ENCODE measurements around the gene FOXK1.

FOXK1 gene

GRCh38 chr7:4653771-4654170, 28.3 kb upstream of the FOXK1 start:
- Mint-ChIP-seq H3K4me3 (no peak overlapping the region), H3K36me3 (ENCODE audit: low read depth) (peaks cover 5% of the 10 kb centered on the region), H3K9me3 (peaks cover 43% of the 10 kb centered on the region), H3K27ac (no peak overlapping the region), H3K4me1 (peaks cover 14% of the 10 kb centered on the region), H3K27me3 (ENCODE audit: low read depth, poor library complexity) (peaks cover 5% of the 10 kb centered on the region)
- no peak for TF ChIP-seq CTCF (IDR thresholded peaks at IDR 0.05)
- DNase-seq, result no peak

GRCh38 chr7:4655311-4655710, 26.8 kb upstream of the FOXK1 start:
- H3K4me1 Mint-ChIP-seq, result peaks cover 11% of the 10 kb centered on the region
- H3K9me3 Mint-ChIP-seq, result peaks cover 52% of the 10 kb centered on the region
- no peak for TF ChIP-seq CTCF (IDR thresholded peaks at IDR 0.05)

GRCh38 chr7:4655896-4656295, 26.2 kb upstream of the FOXK1 start:
- peaks cover 5% of the 10 kb centered on the region for H3K27me3 Mint-ChIP-seq (ENCODE audit: low read depth, poor library complexity)
- peaks cover 5% of the 10 kb centered on the region for H3K4me1 Mint-ChIP-seq
- peaks cover 52% of the 10 kb centered on the region for H3K9me3 Mint-ChIP-seq
- H3K36me3 Mint-ChIP-seq (ENCODE audit: low read depth), result peaks cover 10% of the 10 kb centered on the region
- no peak for DNase-seq
- H3K4me3 Mint-ChIP-seq, result no peak overlapping the region
- H3K27ac Mint-ChIP-seq, result no peak overlapping the region
- TF ChIP-seq CTCF (IDR thresholded peaks at IDR 0.05), result no peak

More at GRCh38 chr7:4655311-4655710, 26.8 kb upstream of the FOXK1 start:
- DNase-seq, result no peak
- Mint-ChIP-seq H3K27me3 (ENCODE audit: low read depth, poor library complexity) (peaks cover 5% of the 10 kb centered on the region), H3K36me3 (ENCODE audit: low read depth) (peaks cover 10% of the 10 kb centered on the region), H3K27ac (no peak overlapping the region), H3K4me3 (no peak overlapping the region)

- no peak overlapping the region for H3K27ac Mint-ChIP-seq
- H3K36me3 Mint-ChIP-seq (ENCODE audit: low read depth), result peaks cover 5% of the 10 kb centered on the region
- H3K9me3 Mint-ChIP-seq, result peaks cover 53% of the 10 kb centered on the region
- H3K4me3 Mint-ChIP-seq, result no peak overlapping the region
- no peak for TF ChIP-seq CTCF (IDR thresholded peaks at IDR 0.05)
- H3K4me1 Mint-ChIP-seq, result no peaks in the 10 kb centered on the region
- H3K27me3 Mint-ChIP-seq (ENCODE audit: low read depth, poor library complexity), result peaks cover 8% of the 10 kb centered on the region
- DNase-seq, result no peak
Observed at GRCh38 chr7:4657640-4658417, 24.3 kb upstream of the FOXK1 start.

GRCh38 chr7:4659551-4660286, 22.4 kb upstream of the FOXK1 start:
- H3K4me3 Mint-ChIP-seq, result no peak overlapping the region
- peaks cover 5% of the 10 kb centered on the region for H3K36me3 Mint-ChIP-seq (ENCODE audit: low read depth)
- H3K27ac Mint-ChIP-seq, result no peak overlapping the region
- no peaks in the 10 kb centered on the region for H3K4me1 Mint-ChIP-seq
- H3K9me3 Mint-ChIP-seq, result peaks cover 54% of the 10 kb centered on the region
- peaks cover 12% of the 10 kb centered on the region for H3K27me3 Mint-ChIP-seq (ENCODE audit: low read depth, poor library complexity)
- TF ChIP-seq CTCF (IDR thresholded peaks at IDR 0.05), result no peak
- DNase-seq, result no peak
